ENCODE data around the gene ELOVL7.
"Not testable (repeated sequence)": the region's sequence is repeated elsewhere in the genome, so short reads cannot be mapped to it uniquely, and the experiment has no call there.

ELOVL7 gene

DNA sequence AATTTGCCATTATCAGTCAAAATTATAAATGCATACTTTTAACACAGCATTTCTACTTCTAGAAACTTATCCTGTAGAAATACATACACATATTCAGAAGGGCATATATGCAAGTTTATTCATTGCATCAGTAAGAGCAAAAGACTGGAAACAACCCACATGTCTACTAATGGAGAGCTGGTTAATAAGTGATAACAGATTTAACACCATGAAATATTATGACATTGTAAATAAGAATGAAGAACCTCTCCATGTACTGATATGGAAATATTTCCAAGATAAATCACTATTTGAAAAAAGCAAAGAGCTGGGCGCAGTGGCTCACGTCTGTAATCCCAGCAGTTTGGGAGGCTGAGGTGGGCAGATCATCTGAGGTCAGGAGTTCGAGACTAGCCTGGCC lies 54.5 kb downstream of the ELOVL7 start:
- DNase-seq, result no peak

DNA sequence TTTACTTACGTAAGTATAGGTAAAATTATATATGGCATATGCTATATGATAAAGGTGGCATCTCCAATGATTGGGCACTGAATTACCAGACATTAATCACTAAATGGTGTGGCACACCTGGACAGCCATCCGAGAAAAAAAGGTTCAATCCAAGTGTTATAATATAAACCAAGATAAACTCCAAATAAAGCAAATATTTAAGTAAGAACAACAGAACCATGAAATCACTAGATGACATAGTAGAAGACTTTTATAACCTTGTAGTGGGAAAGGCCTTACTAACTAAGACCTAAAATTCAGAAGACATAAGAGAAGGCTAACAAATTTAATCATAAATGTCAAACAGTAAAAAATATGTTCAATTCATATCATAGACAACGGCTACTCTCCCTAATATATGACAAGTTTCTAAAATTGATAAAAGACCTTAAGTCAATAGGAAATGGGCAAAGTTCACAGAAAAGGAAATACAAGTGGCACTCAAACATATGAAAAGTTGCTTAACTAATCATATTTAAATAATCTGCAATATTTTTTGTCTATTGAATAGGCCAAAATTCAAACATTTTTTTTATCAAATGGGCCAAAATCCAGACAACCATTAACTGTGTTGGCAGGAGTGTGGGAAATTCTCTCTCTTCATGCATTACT lies 55.1 kb downstream of the ELOVL7 start:
- DNase-seq, result no peak

DNA sequence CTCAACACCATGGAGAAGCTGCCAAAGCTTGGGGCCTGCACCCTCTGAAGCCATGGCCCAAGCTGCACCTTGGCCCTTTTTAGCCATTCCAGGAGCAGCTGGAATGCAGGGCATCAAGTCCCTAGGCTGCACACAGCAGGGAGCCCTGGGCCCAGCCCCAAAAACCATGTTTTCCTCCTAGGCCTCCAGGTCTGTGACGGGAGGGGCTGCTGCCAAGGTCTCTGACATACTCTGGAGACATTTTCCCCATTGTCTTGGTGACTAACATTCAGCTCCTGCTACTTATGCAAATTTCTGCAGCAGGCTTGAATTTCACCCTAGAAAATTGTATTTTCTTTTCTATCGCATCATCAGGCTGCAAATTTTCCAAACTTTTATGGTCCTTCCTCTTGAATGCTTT lies 64.6 kb downstream of the ELOVL7 start:
- no peak for DNase-seq

DNA sequence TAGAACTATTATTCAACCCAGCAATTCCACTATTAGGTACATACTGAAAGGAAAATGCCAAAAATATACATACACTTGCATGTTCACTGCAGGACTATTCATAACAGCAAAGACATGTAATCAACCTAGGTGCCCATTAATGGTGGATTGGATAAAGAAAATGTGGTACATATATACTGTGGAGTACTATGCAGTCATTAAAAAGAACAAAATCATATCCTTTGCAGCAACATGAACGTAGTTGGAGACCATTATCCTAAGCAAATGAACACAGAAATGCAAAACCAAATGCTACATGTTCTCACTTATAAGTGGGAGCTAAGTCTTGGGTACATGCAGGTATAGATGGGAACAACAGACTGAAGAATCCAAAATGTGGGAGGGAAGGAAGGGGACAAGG lies 67.7 kb downstream of the ELOVL7 start:
- DNase-seq, result no peak

DNA sequence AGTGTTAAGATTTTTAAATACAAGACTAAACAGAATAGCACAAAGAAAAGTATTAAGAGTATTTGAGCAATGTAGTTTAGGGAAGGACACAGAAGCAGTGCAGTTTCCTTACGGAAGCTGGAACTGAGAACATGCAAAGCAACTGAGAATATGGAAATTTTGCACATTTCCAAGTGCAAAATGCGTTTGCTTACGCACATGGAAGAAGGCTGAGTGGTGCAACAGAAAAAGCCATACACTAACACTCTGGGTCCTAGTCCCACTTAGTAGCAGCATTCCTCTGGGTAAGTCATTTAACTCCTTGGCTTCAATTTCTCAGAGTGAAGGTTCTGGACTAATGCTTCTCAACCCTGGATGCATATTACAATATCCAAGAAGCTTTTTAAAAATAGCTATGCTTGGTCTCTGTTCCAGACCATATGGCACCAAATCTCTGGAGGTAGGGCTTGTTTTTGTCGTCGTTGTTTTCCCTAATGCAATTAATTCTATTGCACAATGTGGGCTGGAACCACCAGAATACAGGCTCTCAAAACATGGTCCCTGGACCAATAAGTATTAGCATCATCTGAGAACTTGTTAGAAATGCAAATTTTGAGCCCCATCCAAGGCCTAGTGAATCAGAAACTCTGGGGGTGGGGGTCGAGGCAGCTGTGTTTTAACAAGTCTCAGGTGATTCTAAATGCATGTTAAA lies 78.9 kb downstream of the ELOVL7 start:
- no peak for DNase-seq

DNA sequence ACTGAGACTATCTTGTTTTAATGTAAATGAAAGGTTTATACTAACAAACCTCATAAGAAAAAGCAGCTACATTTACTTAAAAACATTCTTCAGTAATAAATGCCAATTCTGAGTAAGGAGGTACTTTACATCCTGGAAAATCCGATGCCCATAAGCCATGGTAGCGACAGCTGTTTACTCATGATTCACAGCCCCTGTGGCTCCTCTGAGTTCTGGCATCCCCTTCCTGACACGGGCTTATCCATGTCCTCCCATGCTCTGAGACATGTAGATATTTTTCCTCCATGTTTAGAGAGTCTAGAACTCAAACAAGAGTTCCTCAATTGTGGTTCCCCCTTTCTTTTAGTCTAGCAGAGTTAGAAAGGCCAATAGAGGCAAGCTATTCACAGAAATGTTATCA lies 81.0 kb downstream of the ELOVL7 start:
- no peak for DNase-seq

DNA sequence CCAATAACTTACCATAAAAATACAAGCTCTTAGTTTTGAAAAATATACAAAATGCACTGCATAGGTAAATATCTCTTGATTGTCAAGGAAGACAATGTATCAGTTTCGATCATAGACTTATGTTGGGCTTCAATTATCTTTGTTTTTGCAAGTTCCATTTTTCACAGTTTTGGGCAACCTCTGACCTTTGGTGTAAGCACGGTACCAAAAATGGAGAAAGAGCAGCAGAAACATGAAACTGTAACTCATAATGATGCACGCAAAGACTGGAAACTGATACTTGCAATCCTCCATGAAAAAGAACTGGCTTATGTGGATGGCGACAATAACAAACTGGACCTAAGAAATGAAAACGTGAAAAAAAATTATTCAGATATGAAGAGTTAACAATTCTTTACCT lies 89.6 kb downstream of the ELOVL7 start:
- no peak for DNase-seq

- DNase-seq, result no peak
These were observed 99.4 kb downstream of the ELOVL7 start for GRCh38 chr5:60744682-60745081.

- DNase-seq, result no peak
These were observed 100.4 kb downstream of the ELOVL7 start for GRCh38 chr5:60743511-60744314.

DNA sequence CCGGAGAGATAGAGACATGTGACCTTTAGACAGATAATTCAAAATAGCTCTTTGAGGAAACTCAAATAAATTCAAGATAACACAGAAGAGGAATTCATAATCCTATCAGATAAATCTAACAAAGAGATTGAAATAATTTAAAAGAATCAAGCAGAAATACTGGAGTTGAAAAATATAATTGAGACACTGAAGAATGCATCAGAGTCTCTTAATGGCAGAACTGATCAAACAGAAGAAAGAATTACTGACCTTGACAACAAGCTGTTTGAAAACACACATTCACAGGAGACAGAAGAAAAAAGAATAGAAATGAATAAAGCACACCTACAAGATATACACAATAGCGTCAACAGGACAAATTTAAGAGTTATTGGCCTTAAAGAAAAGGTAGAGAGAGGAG lies 103.7 kb downstream of the ELOVL7 start:
- no peak for DNase-seq

DNA sequence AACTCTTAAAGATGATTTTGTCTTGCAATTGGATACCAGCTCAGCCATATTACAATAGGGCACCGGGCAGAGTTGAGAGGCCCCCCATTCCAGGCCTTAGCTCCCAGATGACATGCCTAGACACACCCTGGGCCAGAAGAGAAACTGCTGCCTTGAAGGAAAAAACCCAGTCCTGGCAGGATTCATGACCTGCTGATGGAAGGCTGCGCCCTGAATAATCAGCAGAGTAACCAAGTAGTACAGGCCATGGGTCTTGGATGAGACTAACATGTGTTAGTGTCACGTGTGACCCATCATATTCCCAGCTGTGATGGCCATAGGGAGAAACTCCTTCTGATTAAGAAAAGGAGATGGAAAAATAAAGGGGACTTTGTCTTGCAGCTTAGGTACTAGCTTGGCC lies 105.1 kb downstream of the ELOVL7 start:
- DNase-seq, result no peak

DNA sequence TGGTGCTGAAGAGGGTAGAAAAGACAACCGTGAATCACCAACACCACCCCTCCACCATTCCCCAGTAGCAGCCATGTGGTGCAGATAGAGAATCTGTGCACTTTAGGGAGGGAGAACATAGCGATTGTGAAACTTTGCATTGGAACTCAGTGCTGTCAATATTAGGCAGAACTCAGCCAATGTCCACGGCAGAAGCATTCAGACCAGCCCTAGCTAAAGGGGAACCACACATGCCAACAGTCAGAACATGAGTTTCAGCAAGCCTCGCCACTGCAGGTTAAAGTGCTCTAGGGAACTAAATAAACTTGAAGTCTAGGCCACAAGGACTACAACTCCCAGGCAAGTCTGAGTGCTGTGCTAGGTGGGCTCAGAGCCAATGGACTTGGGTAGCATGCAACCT lies 105.6 kb downstream of the ELOVL7 start:
- DNase-seq, result no peak

- not testable (repeated sequence) for DNase-seq
These were observed 113.2 kb downstream of the ELOVL7 start for GRCh38 chr5:60730858-60731257.

DNA sequence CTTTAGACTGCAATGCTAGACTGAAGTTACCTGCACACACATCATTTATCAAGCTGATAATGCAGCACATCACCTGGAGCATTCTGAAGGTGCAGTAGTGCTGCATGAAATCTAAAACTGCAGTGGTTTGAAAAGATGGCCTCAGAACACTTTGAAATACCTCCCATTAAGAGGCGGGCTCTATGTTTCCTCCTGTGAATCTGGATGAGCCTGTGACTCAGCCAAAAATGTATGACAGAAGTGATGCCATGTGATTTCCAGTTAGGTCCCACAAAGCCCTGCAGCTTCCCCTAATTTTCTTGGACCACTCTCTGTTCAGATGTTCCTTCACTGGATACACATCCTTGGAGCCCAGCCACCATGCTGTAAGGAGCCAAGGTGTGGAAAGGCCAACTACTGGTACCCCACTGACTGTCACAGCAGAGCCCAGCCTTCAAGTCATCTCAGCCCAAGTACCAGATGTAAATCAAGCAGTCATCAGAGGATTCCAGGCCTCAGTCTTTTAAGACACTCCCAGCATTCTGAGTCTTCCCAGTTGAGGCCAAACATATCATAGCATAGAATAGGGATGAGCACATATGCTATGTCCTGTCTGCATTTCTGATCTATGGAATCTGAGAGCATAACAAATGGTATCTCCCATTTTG lies 116.9 kb downstream of the ELOVL7 start:
- DNase-seq, result no peak

GRCh38 chr5:60724126-60724525 lies 119.9 kb downstream of the ELOVL7 start:
- DNase-seq, result no peak

GRCh38 chr5:60722416-60722815 lies 121.7 kb downstream of the ELOVL7 start:
- no peak for DNase-seq

GRCh38 chr5:60719329-60719728 lies 124.7 kb downstream of the ELOVL7 start:
- DNase-seq, result no peak

DNA sequence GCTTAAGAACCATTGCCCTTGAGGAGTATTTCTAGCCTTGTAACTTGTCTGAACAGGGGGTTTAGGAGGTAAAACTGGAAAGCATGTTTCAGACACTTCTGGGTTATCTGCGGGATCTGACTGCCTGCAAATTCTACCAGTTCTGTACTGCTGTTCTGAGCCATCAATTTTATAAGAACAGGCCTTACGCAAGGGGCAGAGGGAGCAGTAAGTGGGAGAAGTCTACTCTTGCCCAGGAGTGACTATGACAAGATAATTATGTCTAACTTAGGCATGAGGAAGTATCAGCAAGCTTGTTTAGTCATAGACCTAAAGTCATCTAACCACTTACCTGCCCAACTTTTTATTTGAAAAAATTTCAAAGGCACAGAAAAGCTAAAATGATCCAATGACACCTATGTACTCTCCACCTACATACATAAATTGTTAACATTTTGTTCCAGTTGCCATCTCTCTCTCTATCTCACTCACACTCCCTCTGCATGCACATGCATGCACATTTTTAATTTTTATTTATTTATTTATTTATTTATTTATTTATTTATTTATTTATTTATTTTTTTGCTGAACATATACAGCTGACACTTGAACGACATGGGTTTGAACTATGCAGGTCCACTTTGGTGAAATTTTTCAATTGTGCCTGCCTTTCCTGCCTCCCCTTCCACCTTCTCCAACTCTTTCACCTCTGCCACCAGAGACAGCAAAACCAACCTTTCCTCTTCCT lies 125.7 kb downstream of the ELOVL7 start:
- no peak for DNase-seq

DNA sequence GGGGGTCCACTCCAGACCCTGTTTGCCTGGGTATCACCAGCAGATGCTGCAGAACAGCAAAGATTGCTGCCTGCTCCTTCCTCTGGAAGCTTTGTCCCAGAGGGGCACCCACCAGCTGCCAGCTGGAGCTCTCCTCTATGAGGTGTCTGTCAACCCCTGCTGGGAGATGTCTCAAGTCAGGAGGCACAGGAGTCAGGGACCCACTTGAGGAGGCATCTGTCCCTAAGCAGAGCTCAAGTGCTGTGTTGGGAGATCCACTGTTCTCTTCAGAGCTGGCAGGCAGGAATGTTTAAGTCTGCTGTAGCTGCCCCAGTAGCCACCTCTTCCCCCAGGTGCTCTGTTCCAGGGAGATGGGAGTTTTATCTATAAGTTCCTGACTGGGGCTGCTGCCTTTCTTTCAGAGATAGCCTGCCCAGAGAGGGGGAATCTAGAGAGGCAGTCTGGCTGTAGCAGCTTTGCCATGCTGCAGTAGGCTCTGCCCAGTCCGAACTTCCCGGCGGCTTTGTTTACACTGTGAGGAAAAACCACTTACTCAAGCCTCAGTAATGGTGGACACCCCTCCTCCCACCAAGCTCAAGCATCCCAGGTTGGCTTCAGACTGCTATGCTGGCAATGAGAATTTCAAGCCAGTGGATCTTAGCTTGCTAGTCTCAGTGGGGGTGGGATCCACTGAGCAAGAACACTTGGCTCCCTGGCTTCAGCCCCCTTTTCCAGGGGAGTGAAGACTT lies 128.7 kb downstream of the ELOVL7 start:
- DNase-seq, result not testable (repeated sequence)

DNA sequence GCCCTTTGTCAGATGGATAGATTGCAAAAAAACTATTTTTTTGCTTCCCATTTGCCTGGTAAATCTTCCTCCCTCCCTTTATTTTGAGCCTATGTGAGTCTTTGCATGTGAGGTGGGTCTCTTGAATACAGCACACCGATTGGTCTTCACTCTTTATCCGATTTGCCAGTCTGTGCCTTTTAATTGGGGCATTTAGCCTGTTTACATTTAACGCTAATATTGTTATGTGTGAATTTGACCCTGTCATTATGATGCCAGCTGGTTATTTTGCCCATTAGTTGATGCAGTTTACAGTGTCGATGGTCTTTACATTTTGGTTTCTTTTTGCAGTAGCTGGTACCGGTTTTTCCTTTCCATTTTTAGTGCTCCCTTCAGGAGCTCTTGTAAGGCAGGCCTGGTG lies 131.1 kb downstream of the ELOVL7 start:
- no peak for DNase-seq

- not testable (repeated sequence) for DNase-seq
These were observed 132.2 kb downstream of the ELOVL7 start for GRCh38 chr5:60711892-60712291.

- DNase-seq, result no peak
These were observed 133.7 kb downstream of the ELOVL7 start for GRCh38 chr5:60710362-60710761.

Measured in SW 1271 (cell line).